GM19351 (cell line): Measurements from ENCODE around the gene HERC2.
"Not testable (repeated sequence)": the region's sequence is repeated elsewhere in the genome, so short reads cannot be mapped to it uniquely, and the experiment has no call there.

Experiments used
- ATAC-seq: cut with Tn5 transposase; IDR thresholded peaks from one replicate; pipeline ENCODE4 v1.9.1; 2021; ENCODE audit warnings: mild to moderate bottlenecking, moderate library complexity; ENCODE audit not compliant: unreplicated experiment

Gene HERC2

GRCh38 chr15:28322129-28322588 lies at the start of gene HERC2:
HERC2 (minus strand) TSS chr15:28322179; CDS start chr15:28321433, 746 bp downstream.
- not testable (repeated sequence) for ATAC-seq

- ATAC-seq = not testable (repeated sequence)
Measured at GRCh38 chr15:28365502-28365901, 43.5 kb upstream of the HERC2 start.

- ATAC-seq = not testable (repeated sequence)
Measured at GRCh38 chr15:28357984-28358383, 36.0 kb upstream of the HERC2 start, which contains the start of gene GOLGA6L24. GOLGA6L24 (minus strand) TSS chr15:28358084; CDS start chr15:28358023, 61 bp downstream.

- not testable (repeated sequence) for ATAC-seq
Measured at GRCh38 chr15:28321358-28322078, 461 bp downstream of the HERC2 start.

GRCh38 chr15:28319725-28320124 lies 2.3 kb downstream of the HERC2 start:
- not testable (repeated sequence) for ATAC-seq

- ATAC-seq = not testable (repeated sequence)
Measured at GRCh38 chr15:28318828-28319227, 3.2 kb downstream of the HERC2 start.

- ATAC-seq = not testable (repeated sequence)
Measured at GRCh38 chr15:28318122-28318521, 3.9 kb downstream of the HERC2 start.

- ATAC-seq = not testable (repeated sequence)
Measured at GRCh38 chr15:28316958-28317357, 5.0 kb downstream of the HERC2 start.

- ATAC-seq = not testable (repeated sequence)
Measured at GRCh38 chr15:28310454-28310853, 11.5 kb downstream of the HERC2 start.

GRCh38 chr15:28308718-28309117 lies 13.3 kb downstream of the HERC2 start:
- not testable (repeated sequence) for ATAC-seq

GRCh38 chr15:28305700-28306099 lies 16.3 kb downstream of the HERC2 start:
- ATAC-seq = not testable (repeated sequence)

- ATAC-seq = not testable (repeated sequence)
Measured at GRCh38 chr15:28297434-28297833, 24.5 kb downstream of the HERC2 start.

- ATAC-seq = peak; percentile 85
Measured at GRCh38 chr15:28296814-28297213, 25.2 kb downstream of the HERC2 start.

- ATAC-seq = not testable (repeated sequence)
Measured at GRCh38 chr15:28295009-28295563, 26.9 kb downstream of the HERC2 start.

GRCh38 chr15:28294560-28294959 lies 27.4 kb downstream of the HERC2 start:
- not testable (repeated sequence) for ATAC-seq

GRCh38 chr15:28289694-28290463 lies 32.1 kb downstream of the HERC2 start:
- ATAC-seq = no peak

GRCh38 chr15:28288830-28289693 lies 32.9 kb downstream of the HERC2 start:
- peak; percentile 79 for ATAC-seq

GRCh38 chr15:28286659-28287058 lies 35.3 kb downstream of the HERC2 start:
- ATAC-seq = not testable (repeated sequence)

- no peak for ATAC-seq
Measured at GRCh38 chr15:28286031-28286430, 35.9 kb downstream of the HERC2 start.

- no peak for ATAC-seq
Measured at GRCh38 chr15:28281876-28282275, 40.1 kb downstream of the HERC2 start.
